HG03175 (cell line): ENCODE measurements around the gene TSPAN18.
A peak's percentile ranks its signal among the peaks of the same experiment; 100 is the strongest.

Experiments used
- ATAC-seq: cut with Tn5 transposase; IDR thresholded peaks from one replicate; pipeline ENCODE4 v1.9.1; 2021; ENCODE audit warnings: mild to moderate bottlenecking, moderate library complexity; ENCODE audit not compliant: unreplicated experiment

Gene TSPAN18

DNA sequence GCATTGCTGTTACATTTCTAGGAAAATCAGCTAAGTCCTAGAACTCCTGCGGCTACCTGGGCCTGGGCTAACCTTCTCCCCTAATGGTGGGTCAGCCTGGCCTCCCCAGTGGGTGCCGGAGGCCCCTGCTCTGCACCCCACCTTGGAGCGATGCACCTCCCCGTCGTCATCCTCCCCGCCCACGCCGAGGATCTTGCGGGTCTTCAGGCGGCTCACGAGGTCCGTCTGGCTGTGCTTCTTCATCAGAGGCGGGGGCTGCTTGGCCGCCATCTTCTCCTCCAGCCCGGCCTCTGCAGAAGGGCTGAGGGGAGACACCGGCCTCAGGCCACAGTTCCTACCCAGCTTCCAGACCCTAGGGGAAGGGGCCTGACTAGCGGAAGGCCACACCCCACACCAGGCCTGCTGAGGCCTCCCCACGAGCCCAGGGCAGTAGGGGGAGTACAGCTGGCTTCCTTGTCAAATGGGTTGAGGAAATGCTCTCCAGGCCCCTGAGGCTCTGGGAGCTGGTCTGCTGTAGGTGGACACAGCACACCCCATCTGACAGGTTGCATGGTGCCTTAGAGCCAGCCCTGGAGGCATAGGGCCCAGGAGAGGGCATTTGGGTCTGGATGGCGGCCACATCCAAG, 211.4 kb downstream of the TSPAN18 start:
- no peak for ATAC-seq

DNA sequence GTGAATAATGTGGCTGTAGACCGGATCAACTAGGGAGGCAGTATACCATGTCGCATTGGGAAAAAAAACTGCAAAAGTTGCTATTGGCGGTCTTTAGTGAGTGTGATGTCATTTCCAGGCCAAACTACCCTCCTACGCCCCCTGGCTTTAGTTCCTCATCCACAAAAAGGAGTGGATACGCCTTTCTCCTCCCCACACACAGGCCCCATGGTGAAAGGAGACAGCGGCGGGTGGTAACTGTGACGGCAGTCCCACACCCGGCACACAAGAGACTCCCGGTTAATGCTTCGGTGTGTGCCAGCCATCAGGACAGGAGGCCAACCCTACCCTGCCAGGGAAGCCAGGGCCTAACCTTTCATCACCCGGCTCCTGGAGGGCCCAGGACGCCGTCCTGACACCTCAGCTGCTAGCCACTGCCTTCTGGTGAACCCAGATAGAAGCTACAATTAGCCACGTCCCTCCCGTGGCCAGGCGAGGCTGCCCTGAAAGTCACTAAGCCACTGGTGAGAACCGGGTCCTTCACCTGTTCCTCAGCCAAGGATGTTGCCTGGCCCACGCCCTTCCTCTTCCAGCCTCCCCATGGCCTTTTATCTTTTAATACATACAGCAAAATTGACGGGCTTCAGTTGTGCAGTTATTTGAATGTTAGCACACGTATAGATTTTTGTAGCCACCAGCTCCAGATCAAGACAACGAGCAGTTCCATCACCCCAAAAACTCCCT, 213.1 kb downstream of the TSPAN18 start:
- ATAC-seq, result no peak

DNA sequence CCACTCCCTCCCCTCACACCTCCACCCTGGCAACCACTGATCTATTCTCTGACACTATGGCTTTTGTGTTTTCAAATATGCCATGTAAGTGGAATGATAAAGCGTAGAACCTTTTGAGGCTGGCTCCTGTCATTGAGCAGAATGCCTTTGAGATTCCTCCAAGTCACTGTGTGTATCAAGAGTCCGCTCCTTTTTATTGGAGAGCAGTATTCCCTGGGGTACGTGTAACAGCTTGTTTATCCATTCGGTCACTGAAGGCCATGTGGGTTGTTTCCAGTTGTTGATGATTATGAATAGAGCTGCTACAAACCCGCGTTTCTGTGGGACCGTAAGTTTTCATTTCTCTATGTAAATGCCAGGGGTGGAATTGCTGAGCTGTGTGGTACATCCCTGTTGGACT, 213.6 kb downstream of the TSPAN18 start:
- no peak for ATAC-seq

DNA sequence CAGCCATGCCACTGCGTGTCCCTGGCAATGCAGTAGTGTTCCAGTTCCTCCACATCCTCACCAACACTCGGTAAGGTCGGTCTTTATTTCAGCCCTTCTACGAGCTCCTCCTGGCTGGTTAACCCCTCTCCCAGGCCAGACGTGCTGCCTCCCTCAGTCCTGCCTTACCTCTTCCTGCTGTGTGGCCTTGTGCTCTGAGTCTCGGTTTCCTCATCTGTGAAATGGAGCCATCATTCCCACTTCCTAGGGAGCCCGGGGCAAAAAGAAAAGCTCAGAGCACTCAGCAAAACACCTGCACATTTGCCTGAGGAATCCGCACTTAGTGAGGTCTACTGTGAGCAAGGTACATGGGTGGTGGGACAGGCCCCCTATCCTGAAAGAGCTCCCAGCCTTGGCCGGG, 214.1 kb downstream of the TSPAN18 start:
- ATAC-seq, result no peak

DNA sequence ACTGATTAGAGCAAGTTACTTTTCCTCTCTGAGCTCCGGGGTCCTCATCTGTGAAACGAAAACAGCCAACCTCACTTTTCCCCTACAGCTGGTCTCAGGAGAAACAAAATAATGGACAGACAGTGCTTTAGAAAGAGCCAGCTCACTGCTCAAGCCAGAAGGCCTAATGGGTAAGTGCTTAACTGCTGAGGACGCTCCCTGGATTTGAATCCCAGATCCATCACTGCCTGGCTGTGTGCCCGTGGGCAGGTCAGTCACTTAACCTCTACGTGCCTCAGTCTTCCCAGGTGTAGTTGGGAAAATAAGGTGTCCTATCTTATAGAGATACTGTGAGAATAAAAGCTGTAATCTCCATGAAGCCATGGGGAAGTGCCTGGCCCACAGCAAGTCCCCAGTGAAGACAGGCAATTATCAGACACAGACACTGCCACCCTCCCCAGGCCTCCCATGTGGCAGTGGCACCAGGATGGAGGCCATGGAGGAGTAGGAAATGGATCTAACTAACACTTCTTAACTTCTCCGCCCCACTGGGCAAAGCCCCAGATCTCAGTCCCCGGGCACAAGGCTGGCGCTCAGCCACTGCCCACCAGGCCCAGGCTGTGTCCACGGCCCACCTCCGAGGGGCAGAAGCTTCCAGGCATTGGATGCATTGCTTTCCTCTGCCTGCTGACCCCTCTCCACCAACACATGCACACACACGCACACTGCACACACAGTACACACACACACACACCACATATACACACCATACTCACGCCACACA, 214.7 kb downstream of the TSPAN18 start:
- ATAC-seq, result no peak

DNA sequence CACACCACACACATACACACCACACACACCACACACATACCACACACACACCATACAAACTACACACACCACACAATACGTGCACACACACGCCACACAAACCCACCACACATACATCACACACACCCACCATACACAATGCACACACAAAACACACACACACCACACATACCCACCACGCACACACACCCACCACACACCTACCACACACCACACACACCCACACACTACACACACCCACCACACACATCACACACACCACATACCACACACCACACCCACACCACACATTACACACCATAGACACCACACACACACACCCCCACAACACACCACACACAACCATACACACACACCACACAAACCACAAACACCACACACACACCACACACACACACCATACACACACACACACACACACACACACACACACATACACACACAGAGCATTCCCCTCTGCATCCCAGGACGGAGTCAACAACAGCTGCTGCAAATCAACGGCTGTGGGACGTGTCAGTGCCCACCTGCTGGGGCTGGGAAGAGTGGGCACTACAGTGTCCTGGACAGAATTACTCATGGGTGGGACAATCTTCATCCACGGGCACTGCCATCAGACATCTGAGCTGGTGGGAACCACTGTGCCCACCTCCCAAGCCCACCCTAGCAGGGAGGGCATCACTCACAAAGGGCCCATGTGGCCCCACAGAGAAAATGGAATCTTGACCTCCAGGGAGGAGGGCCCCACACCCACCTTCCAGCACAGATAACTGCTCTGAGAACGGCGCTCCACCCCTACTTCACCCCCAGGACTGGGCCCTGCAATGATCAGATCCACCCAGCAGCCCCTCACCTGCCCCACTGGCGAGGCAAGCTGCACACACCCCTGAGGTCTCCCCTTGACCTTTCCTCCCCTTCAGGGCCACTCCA, 215.5 kb downstream of the TSPAN18 start:
- ATAC-seq, result no peak

DNA sequence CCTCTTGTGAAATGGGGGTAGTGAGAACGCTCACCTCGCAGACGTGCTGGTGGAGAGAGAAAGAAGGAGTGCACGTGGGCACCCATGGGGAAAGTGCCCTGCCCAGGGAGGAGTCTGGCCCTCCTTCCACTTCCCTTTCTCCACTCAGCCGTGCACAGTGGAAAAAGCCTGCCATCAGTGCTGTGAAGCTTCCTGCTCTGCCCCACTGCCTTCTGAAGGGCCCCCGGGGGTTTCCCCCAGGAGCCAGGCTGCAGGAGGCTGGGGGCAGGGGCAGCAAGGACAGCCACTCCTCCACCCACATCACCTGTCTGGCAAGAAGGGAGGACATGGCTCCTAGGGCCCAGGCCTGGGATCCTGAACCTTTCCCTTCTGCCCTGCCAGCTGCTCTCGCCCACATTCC, 216.4 kb downstream of the TSPAN18 start:
- peak; percentile 75 for ATAC-seq

DNA sequence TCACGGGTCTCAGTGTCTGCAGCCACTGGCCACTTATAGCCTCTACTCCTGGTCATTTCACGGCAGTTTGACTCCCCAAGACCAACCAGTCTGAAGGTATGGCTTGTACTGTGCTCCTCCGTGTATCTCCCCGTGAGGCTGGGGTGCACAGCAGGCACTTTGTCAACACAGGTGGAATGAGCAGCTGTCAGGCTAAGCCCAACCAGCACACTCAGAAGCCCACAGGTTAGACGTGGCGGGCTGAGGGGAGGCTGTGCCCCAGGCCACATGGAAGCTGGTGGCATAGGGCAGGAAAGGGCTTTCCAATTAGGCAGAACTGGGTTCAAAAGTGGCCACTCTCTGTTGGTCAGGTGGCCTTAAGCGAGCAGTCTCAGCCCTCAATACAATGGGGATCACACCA, 216.9 kb downstream of the TSPAN18 start:
- ATAC-seq, result no peak

DNA sequence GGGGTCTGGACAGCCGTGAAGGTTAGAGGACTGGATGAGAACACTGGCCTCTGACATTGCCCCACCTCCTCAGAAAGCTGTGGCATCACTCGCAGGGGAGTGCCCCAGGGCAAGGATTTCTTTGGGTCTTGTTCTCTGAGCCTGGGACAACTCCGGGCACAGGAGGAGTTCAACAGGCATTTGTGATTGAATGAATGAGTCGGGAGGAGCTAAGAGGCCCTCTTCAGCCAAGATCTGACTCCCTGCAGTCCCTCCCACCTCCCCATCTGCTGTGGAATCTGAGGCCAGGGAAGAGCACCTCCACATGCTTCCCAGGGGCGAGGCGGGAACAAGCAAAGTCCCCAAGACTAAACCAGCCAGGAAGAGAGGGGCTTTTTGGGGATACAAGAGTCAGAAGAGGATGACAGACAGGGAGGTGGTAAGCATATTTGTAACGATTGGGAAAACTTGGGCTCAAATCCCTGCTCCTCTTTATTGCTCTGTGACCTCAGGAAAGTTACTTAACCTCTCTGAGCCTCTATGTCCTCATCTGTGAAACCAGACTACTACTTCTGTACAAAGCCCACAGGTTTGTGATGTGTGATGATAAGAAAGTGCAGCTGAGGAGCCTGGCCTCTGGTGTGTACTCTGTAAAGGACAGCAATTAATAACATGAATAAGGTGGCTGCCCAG, 217.6 kb downstream of the TSPAN18 start:
- ATAC-seq, result no peak

DNA sequence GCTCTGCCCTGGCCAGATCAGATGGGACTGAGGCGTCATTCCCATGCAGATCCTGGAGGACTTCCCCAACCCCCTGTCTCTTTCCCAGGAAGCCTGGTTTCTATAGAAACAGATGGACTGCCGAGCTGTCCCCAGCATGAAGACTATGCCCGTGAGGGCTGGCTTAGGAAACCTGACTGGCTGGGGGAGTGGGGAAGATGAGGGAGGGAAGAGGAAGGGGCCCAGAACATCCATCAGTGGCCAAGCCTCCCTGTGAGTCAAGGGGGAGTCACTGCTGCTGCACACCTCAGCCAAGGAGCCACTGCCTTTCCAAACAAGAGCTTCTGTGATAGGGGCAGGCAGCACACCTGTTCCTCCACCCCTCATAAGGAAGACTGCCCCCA, 218.1 kb downstream of the TSPAN18 start:
- no peak for ATAC-seq

DNA sequence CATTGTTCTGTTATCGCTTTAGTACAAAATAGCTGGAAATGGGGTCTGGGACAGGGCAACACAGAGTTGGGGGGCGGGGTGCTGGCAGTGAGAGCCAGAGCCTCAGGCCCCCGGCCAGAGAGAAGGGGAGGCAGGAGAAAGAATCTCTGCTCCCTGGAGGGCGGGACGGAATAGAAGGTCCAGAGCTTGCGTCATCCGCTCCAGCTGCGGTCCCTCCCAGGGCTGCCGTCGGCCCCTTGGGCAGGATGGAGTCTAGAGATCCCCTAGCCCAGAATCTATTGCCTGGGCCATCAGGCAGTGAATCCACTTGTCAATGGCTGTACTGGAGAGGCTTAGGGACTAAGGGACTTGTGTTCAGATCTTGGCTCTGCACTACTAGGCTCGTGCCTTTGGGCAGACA, 218.9 kb downstream of the TSPAN18 start:
- no peak for ATAC-seq

DNA sequence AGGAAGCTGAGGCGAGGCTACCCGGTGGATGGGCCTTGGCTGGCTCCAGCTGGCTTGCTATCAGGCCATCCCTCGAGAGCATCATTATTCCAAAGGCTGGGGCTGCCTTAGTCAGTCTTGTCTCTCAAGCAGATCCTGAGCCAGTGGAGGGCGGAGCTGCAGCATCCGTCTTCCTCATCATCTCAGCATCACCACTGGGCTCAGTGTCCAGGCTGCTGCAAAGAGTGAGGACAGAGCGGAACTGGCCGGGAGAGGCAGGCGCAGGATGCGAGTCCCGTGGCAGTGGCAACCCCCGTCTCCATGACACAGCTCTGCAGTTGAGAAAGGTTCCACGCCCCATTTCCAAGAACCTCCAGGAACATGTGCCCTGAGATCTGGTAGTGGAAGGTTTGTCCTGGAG, 219.5 kb downstream of the TSPAN18 start:
- ATAC-seq, result no peak

DNA sequence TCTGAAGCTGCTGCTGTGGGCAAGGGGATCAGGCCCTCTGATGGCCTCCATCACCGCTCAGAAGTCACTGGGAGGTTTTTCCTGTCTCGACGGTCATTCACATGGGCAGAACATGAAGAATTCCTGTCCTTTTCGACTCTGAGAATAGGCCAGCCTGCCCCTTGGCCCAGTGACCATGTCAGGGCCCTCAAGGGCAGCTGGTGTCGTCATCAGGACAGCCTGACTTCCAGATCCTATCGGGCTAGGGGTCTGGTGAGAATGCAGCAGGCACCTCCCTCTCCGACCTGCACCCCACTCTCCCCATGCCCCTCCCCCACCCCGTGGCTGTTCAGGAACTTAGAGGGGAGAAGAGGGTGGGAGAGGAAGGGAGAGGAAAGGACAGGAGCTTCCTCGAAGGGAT, 220.4 kb downstream of the TSPAN18 start:
- ATAC-seq, result no peak

DNA sequence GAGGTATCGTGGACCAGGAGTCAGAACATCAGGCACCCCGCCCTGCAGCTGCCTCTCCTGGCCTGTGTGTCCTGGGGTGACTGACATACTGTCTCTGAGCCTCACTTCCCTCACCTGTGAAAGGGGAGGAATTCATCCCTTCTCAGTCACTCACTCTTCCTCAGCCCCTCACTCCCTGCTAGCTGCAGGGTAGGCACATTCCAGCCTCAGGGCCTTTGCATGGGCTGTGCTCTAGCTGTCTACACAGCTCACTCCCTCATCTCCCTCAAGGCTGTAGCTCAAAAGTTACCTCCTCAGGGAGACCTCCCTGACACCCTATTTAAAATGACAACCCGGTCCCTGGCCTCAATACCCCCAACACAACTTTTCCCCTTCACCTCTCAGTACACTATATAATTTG, 221.4 kb downstream of the TSPAN18 start:
- ATAC-seq, result no peak

DNA sequence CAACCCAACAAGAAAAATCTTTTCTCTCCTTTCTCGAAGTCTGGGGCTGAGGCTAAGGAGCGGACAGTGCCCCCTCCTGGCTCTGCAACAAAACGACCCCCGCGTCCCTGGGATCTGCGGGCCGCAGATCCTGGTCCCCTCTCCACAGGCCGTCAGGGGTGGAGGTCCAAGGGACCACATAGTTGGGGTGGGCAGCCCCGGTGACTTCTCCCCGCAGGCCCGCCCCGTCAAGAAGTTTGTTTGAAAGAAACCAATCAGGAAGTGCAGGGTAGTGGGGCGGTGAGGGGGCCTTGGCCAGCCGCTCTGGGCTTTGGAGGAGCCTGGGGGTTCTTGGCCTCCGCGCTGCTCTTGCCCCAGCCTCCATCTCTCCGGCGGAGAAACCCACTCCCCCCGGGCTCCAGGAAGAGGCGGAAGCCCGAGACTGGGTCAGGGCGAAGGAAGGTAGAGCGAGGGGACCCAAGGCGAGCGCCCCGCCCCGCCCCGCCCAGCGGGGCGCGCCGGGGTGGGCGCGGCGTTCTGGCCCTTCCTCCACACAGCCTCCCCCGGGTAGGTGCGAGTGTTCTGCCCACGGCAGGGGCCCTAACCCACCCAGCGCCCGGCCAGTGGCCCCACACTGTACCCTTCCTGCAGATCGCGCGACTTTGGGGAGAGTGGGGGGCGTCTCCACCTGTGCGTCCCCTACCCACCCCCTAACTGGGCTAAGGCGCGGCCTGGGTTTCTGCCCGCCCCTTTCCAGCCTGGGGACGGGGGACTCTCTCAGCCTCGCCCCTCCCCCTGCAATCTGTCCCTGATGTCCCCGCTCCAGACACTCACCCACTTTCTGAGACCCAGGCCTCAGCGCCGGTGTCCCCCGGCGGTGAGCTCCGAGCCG, 222.6 kb downstream of the TSPAN18 start:
- ATAC-seq, result no peak

DNA sequence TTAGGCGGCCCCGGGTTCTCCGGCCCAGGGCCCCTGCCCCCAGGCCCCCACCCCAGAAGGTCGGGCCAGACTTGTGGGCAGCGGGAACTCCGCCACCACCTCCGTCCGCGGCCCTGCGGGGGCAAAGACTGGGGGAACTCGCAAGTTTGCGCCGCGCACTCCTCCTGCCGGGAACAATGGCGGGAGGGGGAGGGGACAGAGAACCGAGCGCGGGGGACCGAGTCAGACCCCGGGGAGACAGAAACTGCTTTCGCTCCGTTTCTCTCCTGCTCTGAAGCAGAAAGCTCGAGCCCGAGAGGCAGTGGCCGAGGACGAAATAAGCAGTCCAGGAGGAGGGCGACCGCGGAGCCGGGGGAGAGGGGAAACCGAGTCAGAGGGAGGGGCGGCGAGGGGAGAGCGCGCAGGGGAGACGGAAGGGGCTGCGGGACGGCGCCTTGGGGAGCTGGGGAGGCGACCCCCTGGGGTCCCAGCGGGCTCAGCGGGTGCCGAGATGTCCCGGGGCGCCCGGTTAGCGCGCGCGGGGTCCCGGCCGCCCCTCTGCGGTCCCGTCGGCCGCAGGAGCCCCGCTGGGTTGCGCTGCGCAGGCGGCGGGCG, 223.4 kb downstream of the TSPAN18 start:
- ATAC-seq, result no peak

DNA sequence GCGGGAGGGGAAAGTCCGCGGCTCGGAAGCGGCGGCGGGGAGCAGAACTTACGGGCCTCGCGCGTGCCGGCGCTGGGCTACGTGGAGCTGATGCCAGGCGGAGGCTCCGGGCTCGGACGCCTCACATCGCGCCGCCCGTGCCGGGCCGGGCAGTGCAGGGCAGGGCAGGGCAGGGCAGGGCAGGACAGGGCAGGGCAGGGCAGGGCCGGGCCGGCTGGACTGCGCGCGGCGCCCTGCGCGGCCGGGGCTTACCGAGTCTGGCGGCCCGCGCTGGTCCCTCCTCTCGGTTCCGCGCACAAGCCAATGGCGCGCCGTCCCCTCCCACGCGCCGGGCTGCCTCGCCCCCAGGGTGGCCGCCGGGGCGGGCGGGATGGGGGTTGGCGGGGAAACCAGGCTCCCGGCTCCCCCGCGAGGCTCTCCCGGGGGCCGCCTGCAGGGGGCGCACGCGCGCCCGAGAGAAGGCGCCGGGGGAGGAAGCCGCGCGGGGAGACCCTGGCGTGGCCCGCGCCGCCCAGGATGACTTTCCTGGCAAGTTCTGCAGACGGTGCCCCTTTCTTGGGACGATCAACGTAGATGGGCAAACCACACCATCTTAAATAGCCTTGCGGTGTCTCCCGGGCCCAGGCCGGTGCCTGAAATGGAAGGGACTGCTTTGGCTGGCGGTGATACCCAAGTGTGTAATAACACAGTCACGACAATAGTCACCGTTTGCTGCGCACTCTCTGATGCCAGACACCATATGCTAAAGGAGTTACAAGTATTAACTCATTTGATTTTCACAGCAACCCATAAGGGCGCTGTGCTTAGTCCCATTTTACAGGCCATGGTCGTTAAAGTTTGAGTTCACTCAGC, 224.1 kb downstream of the TSPAN18 start, which contains the start of gene TP53I11:
Gene TP53I11, minus strand, starts transcription at position 259 of the 852 bp plus-strand sequence. CDS start 12,548 bp downstream, outside the sequence.
- no peak for ATAC-seq

DNA sequence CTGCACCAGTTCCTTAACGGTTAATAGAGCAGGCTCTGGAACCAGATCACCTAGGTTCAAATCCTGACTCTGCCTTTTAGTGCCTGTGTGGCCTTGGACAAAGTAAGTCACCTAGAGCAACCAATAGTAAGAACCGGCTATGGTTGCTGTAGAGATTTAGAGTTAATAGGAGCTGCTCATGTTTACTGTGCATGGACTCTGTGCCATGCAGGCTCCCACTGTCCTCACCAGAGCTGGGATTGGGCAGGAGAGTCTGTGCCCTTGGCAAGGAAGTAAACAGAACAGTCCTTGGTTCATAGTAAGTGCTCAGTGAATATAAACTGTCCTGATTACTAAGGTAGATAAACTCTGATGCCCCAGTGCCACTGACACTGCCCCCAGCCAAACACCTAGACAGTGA, 225.3 kb downstream of the TSPAN18 start:
- no peak for ATAC-seq
